HG02981 (cell line): ENCODE data around the gene TSNAX.
A peak's percentile ranks its signal among the peaks of the same experiment; 100 is the strongest.

ENCODE experiments used
- ATAC-seq: cut with Tn5 transposase; IDR thresholded peaks from one replicate; pipeline ENCODE4 v1.9.1; 2021; ENCODE audit warnings: mild to moderate bottlenecking, moderate library complexity; ENCODE audit not compliant: unreplicated experiment

Gene TSNAX

DNA sequence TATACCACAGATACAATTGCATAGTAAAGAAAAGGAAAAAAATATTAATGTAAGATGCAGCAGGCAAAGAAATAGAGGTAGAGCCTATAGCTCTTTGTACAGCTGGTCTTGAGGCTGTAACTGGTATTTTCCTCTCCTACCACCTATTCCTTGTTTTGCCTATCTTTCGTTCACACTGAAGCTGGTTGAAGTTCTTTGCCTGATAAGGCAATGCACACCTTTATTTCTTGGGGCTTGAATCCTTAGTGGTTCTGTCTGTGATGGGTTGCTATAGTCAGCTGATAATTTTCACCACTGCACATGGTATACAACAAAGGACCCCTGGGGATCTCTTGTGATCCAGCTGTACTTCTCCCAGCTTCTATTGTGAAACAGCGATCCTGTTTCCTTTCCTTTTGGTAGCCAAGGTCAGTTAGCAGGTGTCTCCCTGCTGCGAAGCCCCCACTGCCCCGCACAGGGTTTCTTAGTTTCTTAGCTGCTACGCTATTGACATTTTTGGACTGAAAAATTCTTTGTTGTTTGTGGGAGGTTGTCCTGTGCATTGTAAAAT lies 9.9 kb upstream of the TSNAX start:
- no peak for ATAC-seq

DNA sequence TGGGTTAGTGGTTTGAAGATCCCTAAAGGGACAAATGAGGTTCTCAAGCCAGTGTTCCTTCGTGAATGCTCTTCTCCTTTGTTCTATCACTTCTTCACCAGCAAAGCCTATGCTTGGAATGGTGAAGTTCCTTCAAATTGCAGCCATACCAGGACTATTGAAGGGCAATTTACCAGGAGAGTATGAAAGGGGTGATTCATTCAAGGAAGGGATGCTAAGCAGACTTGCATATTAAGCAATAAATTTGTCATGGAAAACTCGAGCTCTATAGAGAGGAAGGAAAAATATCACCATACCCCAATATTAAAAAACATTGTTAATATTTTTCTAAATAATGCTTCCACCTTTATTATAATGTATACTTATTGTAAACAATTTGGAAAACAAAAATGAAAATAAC lies 9.3 kb upstream of the TSNAX start:
- ATAC-seq, result no peak

DNA sequence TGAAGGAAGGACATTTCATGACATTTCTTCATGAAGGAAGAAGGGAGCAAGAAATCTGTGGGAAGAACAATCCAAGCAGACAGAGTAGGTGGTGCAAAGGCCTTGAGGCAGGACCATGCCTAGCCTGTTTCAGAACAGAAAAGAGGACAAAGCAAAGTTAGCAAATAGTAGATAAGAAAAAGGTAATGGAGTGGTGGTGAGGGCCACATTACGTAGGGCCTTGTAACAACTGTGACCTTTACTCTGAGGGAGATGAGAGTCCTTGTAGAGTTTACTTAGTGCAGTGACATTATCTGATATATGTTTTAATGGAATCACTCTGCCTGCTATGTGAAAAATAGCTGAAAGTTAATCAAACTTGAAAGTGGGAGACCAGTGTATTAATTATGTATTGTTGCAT lies 6.4 kb upstream of the TSNAX start:
- no peak for ATAC-seq

DNA sequence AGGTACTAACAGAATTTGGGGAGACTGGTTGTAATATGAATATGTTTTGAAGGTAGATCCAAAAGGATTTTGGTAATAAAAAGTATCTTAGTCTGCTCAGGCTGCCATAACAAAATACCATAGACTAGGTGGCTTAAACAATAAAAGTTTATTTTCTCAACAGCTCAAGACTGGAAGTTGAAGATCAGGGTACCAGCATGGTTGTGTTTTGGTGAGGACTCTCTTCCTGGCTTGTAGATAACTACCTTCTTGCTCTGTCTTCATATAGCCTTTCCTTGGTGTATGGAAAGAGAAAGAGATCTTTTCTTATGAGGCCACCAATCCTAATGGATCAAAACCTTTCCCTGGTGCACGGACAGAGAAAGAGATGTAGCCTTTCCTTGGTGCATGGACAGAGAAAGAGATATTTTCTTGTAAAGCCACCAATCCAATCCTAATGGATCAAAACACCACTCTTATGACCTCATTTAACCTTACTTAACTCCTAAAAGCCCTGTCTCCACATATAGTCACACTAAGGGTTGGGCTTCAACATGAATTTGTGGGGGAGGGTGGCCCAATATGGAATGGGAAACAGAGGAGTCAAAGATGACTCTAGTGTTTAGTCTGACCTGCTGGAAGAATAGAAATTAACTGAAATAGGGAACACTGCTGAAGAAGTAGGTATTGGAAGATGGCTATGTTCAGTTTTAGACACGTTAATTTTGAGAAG lies 5.4 kb upstream of the TSNAX start:
- ATAC-seq, result no peak

DNA sequence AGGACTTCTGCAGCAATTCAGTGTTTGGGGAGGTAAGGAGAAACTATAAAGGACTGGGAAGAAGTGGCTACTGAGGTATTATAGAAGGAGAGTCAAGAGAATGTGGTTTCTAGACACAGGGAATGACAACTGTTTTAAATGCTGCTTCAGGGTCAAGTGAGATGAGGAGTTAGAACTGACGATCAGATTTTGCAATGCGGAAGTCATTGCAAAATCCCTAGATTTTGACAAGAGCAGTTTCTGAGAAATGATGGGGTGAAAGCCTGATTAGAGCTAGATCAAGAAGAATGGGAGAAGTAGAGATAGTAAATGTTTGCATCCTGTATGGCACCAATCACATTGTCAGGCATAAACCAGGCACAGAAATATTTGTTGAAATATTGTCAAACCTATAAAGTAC lies 4.7 kb upstream of the TSNAX start:
- ATAC-seq, result no peak

DNA sequence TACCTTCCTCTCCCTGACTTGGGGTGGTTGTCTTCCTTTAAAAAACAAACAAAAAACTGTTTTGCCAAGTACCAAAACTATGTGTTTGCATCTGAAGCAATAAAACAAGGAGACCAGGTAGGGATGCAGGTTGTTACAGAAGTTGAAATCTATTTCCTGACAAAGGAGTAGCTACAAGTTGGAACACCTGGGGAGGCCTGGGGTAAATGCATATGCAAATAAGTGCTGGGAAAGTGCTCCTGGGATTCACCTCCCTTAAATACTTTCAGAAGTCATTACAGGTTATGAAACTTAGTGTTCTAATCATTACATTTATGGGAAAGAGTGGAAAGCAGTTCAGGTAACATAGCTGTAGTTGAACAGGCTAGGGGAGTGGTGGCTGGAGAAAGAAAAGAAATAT lies 1.9 kb upstream of the TSNAX start:
- ATAC-seq, result no peak

DNA sequence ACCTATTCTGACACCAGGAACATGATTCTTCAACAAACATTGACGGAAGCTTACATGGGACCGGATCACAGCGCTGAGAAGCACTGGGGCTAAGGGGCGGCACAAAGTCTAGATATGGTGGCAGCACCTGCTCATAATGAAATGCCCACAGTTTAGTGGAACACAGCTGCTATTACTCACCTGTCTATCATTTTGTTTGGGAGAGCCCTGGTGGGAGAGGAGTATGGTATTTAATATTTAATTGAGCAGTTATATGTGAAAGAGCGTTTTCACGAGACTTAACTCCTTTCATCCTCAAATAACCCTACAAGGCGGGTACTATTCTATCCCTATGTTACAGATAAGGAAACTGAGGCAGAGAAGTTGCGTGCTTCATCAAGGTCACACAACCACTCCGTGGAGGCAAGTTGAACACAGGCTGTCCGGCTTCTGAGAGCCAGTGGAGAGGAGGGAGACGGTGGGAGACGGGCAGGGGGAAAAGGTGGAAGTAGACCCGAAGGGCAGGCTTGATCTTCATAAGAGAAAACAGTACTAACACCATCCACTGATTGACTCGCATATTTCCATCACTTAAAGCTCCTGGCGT lies 790 bp upstream of the TSNAX start:
- ATAC-seq, result peak; percentile 14

DNA sequence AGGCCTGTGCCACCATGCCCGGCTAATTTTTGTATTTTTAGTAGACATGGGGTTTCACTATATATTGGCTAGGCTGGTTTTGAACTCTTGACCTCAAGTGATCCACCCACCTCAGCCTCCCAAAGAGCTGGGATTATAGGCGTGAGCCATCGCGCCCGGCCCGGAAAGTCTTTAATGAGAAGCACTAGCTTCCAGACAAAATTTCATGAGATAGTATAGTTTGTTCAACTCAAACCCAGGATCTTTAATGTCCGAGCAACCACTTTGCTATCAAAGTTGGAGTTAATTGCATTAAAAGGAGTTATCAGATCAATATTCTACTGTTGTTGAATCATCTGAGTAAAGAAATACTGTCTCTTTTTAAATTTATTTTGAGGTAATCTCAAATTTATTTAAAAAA lies 4.8 kb downstream of the TSNAX start:
- no peak for ATAC-seq

DNA sequence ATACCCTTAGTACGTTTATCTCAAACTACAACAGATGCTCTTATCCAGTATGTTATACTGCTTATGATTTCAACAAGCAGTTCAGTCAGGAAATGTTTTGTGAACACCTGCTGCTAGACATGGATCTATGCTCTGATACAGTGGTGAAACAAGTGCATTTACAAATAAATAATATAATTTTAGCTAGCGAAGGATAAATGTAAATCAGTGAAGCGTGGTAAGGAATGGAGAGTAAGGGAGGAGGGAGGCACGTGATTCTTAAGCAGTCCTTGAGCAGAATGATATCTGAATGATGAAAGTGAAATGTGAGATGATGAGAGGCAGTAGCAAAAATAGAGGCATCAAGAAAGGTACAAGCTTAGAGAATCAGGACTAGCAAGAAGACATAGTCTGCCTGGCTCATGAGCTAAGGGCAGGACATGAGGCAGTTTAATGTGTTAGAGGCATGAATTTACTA lies 6.3 kb downstream of the TSNAX start:
- ATAC-seq, result no peak

DNA sequence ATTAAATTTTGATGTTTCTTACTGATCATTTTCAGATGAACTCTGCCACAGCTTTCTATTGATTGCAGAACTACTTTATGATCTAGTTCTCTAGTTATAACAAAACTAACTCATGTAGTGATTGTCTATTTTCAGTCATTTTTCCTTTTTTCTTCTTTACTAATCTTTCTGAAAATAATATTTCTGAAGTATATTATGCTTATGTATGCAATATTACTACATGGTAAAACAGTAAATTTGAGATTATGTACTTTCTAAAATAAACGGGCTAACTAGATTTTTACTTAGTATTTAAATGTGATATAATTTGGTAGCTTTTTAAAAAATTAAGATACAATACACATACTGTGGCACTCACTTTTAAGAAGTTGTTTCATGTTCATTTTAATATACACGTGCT lies 7.6 kb downstream of the TSNAX start:
- no peak for ATAC-seq

DNA sequence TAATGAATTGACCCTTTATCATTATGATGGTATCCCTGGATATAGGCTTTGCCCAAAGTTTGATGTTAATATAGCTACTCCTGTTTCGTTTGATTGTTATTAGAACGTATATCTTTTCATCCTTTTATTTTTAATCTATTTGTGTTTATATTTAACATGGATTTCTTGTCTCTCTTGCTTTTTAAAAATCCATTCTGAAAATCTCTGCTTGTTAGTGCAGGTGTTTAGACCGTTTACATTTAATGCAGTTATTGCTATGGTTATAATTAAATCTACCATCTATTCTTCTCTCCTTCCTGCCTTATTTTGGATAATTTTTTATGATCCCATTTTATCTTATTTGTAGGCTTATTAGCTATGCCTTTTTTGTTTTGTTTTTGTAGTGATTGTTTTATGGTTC lies 12.4 kb downstream of the TSNAX start:
- no peak for ATAC-seq

DNA sequence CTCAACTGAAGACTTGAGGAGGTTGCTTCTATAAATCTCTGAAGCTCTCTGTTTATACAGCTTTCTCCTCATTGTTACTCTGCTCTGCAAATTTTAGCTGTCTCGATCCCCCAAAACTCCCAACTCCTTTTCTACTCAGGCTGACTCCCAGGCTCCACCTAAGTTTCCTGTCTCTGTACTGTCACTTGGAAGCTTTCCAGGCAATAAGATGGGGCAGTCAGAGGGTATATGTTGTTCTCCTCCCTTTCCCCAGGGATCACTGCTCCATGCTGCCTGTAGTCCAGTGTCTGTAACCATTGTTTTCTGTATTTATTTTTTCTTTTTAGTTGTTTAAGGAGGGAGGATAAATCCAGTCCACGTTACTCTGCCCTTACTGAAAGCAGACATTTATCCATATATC lies 13.4 kb downstream of the TSNAX start:
- no peak for ATAC-seq

DNA sequence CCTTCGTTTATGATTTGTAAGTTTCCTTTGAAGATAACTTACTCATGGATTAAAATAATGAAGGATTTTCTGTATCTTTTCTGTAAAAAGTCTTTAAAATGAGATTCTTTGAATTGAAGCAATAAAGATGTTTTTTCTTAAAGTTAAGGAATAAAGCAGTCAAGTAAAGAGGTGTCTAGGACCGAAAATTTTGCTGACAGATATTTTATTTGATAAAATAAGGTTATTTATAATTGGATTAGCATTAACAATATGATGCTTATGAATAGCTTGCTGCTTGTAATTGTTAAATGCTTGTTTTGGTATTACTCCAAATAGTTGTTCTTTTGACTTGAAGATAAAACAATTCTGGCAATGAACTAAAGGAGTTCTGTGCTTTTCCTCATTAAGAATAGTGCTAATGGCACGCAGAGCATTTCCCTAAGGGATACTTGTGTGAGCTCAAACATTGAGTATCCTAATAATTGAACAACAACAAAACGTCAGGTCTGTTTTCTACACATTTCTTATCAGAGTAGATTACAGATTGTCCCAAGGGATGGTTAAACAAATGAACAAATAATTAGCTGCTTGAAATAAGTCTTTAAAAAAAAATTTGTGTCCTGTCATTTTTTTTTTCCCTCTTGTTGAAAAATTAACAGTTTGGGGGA lies 16.6 kb downstream of the TSNAX start:
- ATAC-seq, result no peak

DNA sequence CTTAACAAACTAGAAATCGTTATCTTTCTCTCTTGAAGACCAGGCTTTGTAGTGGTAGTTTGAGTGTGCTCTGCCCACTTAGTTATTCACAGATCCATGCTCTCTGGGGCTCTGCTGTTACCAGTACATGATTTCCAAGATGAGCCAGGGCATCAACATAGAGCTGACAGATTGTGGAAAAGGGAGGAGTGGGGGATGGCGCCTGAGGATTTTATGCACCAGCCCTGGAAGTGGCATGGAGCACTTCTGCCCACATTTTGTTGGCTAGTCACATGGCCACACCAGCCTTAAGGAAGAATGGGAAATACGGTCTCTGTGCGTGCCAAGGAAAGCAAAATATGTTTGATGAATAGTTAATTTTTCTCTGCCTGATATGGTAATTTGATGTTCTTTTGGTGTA lies 18.2 kb downstream of the TSNAX start:
- ATAC-seq, result no peak

DNA sequence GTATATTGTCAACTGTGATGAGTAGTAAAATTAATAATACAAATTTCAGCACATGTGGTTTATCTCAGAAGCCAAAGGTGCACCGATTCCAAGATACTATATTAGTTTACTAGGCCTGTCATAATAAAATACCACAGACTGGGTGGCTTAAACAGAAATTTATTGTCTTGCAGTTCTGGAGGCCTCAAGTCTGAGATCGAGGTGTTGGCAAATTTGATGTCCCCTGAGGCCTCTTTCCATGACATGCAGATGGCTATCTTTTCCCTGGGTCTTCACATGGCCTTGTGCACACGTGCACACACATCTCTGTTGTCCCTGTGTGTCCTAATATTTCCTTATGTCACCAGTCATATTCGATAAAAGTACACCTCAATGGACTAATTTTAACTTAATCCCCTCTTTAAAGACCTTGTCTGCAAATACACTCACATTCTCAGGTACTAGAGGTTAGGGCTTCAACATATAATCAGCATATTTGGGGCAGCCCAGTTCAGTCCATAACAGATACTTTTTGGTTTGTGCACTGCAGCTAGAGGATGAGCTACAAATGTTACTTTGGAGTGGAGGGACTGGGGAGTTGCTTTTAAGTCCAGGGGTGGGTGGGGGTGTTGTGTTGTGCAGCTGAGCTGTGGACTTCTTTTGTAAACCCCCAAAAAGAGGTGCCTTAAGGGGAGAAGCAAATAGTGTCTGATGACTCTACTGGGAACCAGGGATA lies 21.4 kb downstream of the TSNAX start:
- ATAC-seq, result no peak

DNA sequence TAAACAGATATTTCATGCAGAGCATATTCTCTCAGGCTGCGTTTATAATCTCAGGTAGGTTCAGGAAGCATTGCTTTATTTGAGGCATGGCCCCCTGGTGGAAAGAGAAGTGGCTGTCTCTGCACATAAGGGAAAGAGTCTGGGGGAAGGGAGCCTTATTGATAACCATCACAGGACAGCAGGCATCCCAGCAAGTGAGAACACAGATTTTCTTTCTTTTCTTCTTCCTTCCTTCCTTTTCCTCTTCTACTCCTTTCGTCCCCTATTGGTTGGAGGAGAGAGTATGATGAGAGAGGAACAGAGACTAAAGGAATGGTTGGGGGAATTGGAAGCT lies 21.9 kb downstream of the TSNAX start:
- ATAC-seq, result peak; percentile 70

DNA sequence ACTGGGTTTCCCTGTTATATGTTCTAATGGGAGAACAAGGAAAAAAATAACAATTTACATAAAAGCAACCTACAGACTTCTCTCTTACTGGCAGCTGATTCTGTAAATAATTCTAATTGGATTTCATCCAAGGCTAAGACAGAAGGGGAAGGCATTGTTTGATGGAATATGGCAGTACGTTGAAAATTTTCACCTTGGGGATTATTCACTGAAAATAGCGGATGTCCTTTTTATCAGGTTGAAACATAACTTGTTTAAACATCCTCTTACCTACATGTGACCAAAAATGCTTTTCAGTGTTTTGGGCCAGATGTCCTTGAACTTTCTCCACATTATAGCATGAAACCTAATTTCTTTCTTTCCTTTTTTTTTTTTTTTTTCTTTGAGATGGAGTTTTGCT lies 24.9 kb downstream of the TSNAX start:
- ATAC-seq, result no peak

DNA sequence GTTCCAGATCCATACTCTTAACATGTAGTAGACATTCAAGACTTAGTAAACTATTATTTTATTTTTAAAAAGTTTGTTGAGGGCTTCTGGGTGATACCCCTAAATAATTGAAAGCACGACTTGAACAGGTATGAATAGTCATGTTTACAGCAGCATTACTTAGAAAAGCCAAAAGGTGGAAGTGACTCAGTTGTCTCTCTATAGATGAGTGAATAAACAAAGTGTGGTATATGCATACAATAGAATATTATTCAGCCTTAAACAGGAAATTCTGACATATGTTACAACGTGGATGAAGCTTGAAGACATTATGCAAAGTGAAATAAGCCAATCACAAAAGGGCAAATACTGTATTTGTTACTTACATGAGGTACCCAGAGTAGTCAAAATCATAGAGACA lies 26.5 kb downstream of the TSNAX start:
- no peak for ATAC-seq

DNA sequence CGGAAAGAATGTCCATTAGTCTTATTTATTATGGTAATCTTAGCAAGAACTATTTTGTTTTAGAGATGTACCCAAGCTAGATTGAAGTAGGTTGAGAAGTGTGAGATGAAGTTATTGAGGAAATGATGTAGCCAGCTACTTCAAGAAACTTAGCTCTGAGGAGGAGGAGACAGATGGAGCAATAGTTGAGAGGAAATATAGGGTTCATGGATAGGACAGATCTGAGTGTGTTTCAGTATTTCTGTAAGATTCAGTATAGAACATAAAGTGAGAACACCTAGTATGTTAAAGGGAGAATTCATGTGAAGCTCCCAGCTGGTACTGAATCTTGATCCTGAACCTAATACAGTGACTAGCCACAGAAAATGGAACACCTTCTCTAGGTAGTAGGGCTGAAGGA lies 28.9 kb downstream of the TSNAX start:
- ATAC-seq, result no peak

DNA sequence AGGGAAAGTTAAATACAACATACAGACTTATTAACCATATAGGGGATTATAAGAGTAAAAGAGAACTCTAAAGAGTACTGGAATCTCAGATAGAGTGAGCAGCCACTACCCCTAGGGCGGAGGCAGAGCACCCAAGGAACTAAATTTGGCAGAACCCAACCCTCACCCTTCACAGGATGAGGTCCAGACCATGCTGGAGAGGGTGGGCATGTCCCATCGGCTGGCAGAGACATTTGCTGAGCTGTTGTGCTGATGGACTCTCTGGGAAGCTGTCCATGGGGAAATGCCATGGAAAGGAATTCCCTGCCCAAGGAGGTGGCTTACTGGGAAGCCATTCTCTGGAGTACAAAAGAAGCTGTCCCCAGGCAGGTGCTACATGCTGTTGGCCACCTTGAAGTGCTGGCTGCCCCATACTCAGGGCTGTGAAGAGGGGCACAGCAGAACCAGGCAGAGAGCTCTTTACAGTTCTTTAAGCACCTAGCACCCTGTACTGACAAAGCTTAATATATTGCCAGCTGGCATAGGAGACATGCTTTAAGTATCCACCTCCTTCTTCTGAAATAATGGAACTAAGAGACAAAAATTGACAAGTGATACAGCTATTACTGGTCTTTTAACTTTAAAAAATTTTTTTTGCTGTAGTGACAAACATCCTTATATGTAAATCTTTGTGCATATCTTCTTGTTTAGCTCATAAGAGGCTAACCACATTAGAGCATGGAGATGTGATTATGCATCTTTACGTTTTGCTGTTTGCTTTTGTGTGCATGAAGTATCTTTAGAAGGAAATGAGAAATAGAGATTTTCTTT lies 29.6 kb downstream of the TSNAX start:
- no peak for ATAC-seq

DNA sequence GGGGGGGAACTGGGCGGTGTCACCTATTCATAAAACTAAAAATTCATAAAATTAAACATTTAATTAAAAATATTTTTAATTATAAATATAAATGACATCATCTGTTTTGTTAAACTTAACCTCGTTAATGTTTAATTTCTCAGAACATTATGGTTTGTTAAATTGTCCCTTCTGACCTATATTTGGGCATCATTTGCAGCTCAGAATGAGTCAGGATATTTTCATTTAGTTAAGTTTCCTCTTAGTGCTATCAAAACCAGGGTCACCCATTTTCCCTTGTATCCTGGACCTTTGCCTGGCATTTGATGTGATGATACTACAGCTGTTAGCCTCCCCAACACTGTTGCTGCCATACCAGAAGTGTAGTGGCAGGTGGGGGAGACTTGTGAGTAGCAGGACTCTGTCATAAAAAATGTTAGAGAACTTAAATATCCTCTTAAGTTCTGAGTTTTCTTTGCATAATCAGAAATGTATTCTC lies 30.3 kb downstream of the TSNAX start:
- ATAC-seq, result no peak
